Left lung (tissue), 10 donors: Measurements from ENCODE around the gene MRPL14. TPM values are rescaled to one million over a fixed set of nuclear protein-coding genes. Genes with fewer than 3 reads are reported as not detected.

Source experiments
- ATAC-seq: fragments of 200-7000 bp; cut with Tn5 transposase; one replicate; pipeline ENCODE4 v1.9.1; 2020; ENCODE audit warnings: moderate library complexity
- DNase-seq, 4 donors: peaks; one replicate each; pipeline ENCODE4 v3.0.0-alpha.2; 2013 to 2020
- H3K27ac ChIP-seq, 2 donors: fragments of 200-600 bp; sonication (generic) in 1 of 2; one replicate each; pipeline versions ENCODE4 v1.5.0 to v1.8.0; 2020 to 2021
- H3K27me3 ChIP-seq, 2 donors: fragments of 200-600 bp; sonication (generic) in 1 of 2; one replicate each; pipeline versions ENCODE4 v1.5.0 to v1.8.0; 2020 to 2021
- H3K36me3 ChIP-seq, 2 donors: fragments of 200-600 bp; sonication (generic) in 1 of 2; one replicate each; pipeline versions ENCODE4 v1.5.0 to v1.8.0; 2020 to 2021
- H3K4me1 ChIP-seq, 2 donors: fragments of 200-600 bp; one replicate each; pipeline ENCODE4 v1.8.0; 2021
- H3K4me3 ChIP-seq, 2 donors: fragments of 200-600 bp; sonication (generic) in 1 of 2; one replicate each; pipeline versions ENCODE4 v1.5.0 to v1.8.0; 2020 to 2021; ENCODE audit warnings: mild to moderate bottlenecking in 1 of 2
- H3K9me3 ChIP-seq, 2 donors: fragments of 200-600 bp; sonication (generic) in 1 of 2; one replicate each; pipeline versions ENCODE4 v1.5.0 to v1.8.0; 2020 to 2021
- CTCF ChIP-seq, 2 donors: fragments of 200-600 bp; sonication (generic) in 1 of 2; IDR thresholded peaks; one replicate each; pipeline versions ENCODE4 v1.5.0 to v1.8.0; 2021; ENCODE audit warnings: antibody characterized with exemption in 2 of 2
- intact Hi-C, 2 donors: fragments of 100-400 bp; cut with DNase I; formaldehyde crosslinking; loops; one replicate each; pipeline versions ENCODE4 v1.11.2 to v1.14.2; 2022
- polyA plus RNA-seq, 6 donors: library from polyadenylated mRNA; unstranded; fragments of 120-200 nt; gene quantifications; one replicate each; pipeline ENCODE4 v1.2.1, GENCODE V29; 2013; ENCODE audit not compliant: insufficient read length in 6 of 6
- total RNA-seq, 2 donors: library from RNA; stranded (reverse); fragmentation: NEBNext Ultra II Directional; extraction: Animal tissue kit (Norgen Biotek cat#: 25700); gene quantifications; one replicate each; pipeline ENCODE4 v1.2.1, GENCODE V29; 2021
- donor health status: DM: no; HTN: yes; CAD: no.
- donor health status: DM: no; HTN: no; CAD: no.

Gene MRPL14
- total and polyA plus RNA-seq, 8 donors, result 29.8 to 100 (median 37.6) TPM

GRCh38 chr6:44117397-44118128 is 9.7 kb downstream of the MRPL14 start:
- intact Hi-C loops, result no loop called here
- Histone ChIP-seq H3K4me1 (peaks cover 25 to 46% of the 10 kb centered on the region in 2 donors), H3K4me3 (no peak overlapping the region), H3K27me3 (no peaks in the 10 kb centered on the region), H3K36me3 (peaks cover 0 to 37% of the 10 kb centered on the region in 2 donors), H3K9me3 (no peaks in the 10 kb centered on the region), H3K27ac (peak overlapping the region; percentile 55 to 81)
- DNase-seq, result peak in 2 of 4 donors; percentile 59 to 70
- TF ChIP-seq CTCF (IDR thresholded peaks at IDR 0.05), result no peak
- ATAC-seq, result peak; percentile 63

GRCh38 chr6:44116641-44117382 is 10.4 kb downstream of the MRPL14 start:
- no peaks in the 10 kb centered on the region for H3K27me3 ChIP-seq
- H3K4me3 ChIP-seq, result no peak overlapping the region
- peaks cover 25 to 39% of the 10 kb centered on the region in 2 donors for H3K4me1 ChIP-seq
- no peak for DNase-seq
- ATAC-seq, result no peak
- H3K36me3 ChIP-seq, result peaks cover 0 to 44% of the 10 kb centered on the region in 2 donors
- no peak for TF ChIP-seq CTCF (IDR thresholded peaks at IDR 0.05)
- intact Hi-C loops, result no loop called here
- H3K9me3 ChIP-seq, result no peaks in the 10 kb centered on the region
- H3K27ac ChIP-seq, result peak overlapping the region; percentile 38 to 81

GRCh38 chr6:44115866-44116265 is 11.4 kb downstream of the MRPL14 start:
- peaks cover 24 to 29% of the 10 kb centered on the region in 2 donors for H3K4me1 ChIP-seq

GRCh38 chr6:44113414-44113813 is 13.8 kb downstream of the MRPL14 start:
- no peak overlapping the region for H3K4me3 ChIP-seq
- H3K4me1 ChIP-seq, result peaks cover 6 to 15% of the 10 kb centered on the region in 2 donors
- intact Hi-C loops, result no loop called here
- H3K9me3 ChIP-seq, result no peaks in the 10 kb centered on the region
- H3K27ac ChIP-seq, result no peak overlapping the region
- no peak for TF ChIP-seq CTCF (IDR thresholded peaks at IDR 0.05)
- H3K36me3 ChIP-seq, result peaks cover 0 to 77% of the 10 kb centered on the region in 2 donors
- no peak for DNase-seq
- no peaks in the 10 kb centered on the region for H3K27me3 ChIP-seq
- no peak for ATAC-seq

More at GRCh38 chr6:44115866-44116265, 11.4 kb downstream of the MRPL14 start:
- intact Hi-C loops, result no loop called here
- DNase-seq, result no peak
- Histone ChIP-seq H3K9me3 (no peaks in the 10 kb centered on the region), H3K4me3 (no peak overlapping the region), H3K27ac (peak overlapping the region; percentile 38 to 81), H3K27me3 (no peaks in the 10 kb centered on the region), H3K36me3 (peaks cover 0 to 54% of the 10 kb centered on the region in 2 donors)
- ATAC-seq, result no peak
- no peak for TF ChIP-seq CTCF (IDR thresholded peaks at IDR 0.05)
